Mammary epithelial cell (primary cell): ENCODE measurements around the gene PRSS58.

ENCODE experiments used
- CTCF ChIP-seq, 2 donors: IDR thresholded peaks in 1 of 2; conservative IDR thresholded peaks in 1 of 2; 2 replicates each; pipeline ENCODE4 v1.5.1; 2011 to 2012; ENCODE audit warnings: inconsistent platforms in 2 of 2, low read length in 2 of 2, mild to moderate bottlenecking in 2 of 2, control low read depth in 1 of 2, low read depth in 1 of 2; ENCODE audit not compliant: insufficient read depth in 1 of 2; ENCODE audit errors: extremely low read depth in 1 of 2
- EZH2 ChIP-seq: IDR thresholded peaks from 2 replicates; pipeline ENCODE4 v1.6.1; 2012; ENCODE audit warnings: low read length, inconsistent platforms, borderline replicate concordance

- TF ChIP-seq CTCF (conservative IDR thresholded peaks at IDR 0.05 in 1 of 2, IDR thresholded peaks at IDR 0.05 in 1 of 2; ENCODE audit: extremely low read depth in 1 of 2, insufficient read depth in 1 of 2, low read depth in 1 of 2, low read length in 2 of 2) (peak; percentile 57 to 71), EZH2 (no peak)
Observed at GRCh38 chr7:142301923-142302550, 44.2 kb upstream of the PRSS58 start.
